ENCODE results near the gene POLR3G. TPM values are rescaled to one million over a fixed set of nuclear protein-coding genes. Genes with fewer than 3 reads are reported as not detected.

The POLR3G gene
- total RNA-seq, 3 donors from 2014 or later (not counting 1 experiment from before 2014, with no cell fraction given), result 0.40 to 1.4 (median 0.99) TPM

DNA sequence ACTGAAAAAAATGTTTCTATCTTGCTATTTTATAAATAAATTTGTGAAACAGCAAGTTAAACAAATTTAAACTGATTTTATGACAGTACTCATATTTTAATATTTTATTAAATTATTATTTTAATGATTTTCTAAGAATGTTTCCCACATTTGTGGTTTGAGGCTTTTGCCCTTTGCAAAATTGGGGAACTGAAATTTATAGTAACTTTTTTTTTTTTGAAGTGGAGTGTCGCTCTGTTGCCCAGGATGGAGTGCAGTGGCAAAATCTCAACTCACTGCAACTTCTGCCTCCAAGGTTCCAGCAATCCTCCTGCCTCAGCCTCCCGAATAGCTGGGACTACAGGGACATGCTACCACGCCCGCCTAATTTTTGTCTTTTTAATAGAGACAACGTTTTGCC lies 76.7 kb downstream of the POLR3G start:
- H3K27ac Mint-ChIP-seq, result no peak overlapping the region
- Histone ChIP-seq H3K4me3 (ENCODE audit: low read length) (no peak overlapping the region), H3K9me3 (ENCODE audit: control insufficient read depth, insufficient read depth, low read length) (no peaks in the 10 kb centered on the region), H3K27me3 (ENCODE audit: control insufficient read depth, insufficient read depth, low read length) (no peaks in the 10 kb centered on the region), H3K4me1 (ENCODE audit: control insufficient read depth, insufficient read depth, low read length) (no peaks in the 10 kb centered on the region), H3K27ac (ENCODE audit: low read length) (no peak overlapping the region), H3K36me3 (ENCODE audit: control insufficient read depth, insufficient read depth, low read length) (no peaks in the 10 kb centered on the region)
- H3K9me3 Mint-ChIP-seq, result no peaks in the 10 kb centered on the region
- ATAC-seq (no peak), DNase-seq (no peak)
- no peak overlapping the region for H3K4me3 Mint-ChIP-seq
- 66% methylated on average over 5 of the region's 5 CpGs for WGBS (ENCODE audit: insufficient coverage)
- TF ChIP-seq, protein P1, sequence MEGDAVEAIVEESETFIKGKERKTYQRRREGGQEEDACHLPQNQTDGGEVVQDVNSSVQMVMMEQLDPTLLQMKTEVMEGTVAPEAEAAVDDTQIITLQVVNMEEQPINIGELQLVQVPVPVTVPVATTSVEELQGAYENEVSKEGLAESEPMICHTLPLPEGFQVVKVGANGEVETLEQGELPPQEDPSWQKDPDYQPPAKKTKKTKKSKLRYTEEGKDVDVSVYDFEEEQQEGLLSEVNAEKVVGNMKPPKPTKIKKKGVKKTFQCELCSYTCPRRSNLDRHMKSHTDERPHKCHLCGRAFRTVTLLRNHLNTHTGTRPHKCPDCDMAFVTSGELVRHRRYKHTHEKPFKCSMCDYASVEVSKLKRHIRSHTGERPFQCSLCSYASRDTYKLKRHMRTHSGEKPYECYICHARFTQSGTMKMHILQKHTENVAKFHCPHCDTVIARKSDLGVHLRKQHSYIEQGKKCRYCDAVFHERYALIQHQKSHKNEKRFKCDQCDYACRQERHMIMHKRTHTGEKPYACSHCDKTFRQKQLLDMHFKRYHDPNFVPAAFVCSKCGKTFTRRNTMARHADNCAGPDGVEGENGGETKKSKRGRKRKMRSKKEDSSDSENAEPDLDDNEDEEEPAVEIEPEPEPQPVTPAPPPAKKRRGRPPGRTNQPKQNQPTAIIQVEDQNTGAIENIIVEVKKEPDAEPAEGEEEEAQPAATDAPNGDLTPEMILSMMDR (IDR thresholded peaks at IDR 0.05), result no peak
- H3K27me3 Mint-ChIP-seq (ENCODE audit: low read depth in 2 of 2), result peaks cover 20 to 38% of the 10 kb centered on the region in 2 donors
- H3K4me1 Mint-ChIP-seq, result no peaks in the 10 kb centered on the region
- H3K36me3 Mint-ChIP-seq, result no peaks in the 10 kb centered on the region
- intact Hi-C loops (cut with micrococcal nuclease), result no loop called here

DNA sequence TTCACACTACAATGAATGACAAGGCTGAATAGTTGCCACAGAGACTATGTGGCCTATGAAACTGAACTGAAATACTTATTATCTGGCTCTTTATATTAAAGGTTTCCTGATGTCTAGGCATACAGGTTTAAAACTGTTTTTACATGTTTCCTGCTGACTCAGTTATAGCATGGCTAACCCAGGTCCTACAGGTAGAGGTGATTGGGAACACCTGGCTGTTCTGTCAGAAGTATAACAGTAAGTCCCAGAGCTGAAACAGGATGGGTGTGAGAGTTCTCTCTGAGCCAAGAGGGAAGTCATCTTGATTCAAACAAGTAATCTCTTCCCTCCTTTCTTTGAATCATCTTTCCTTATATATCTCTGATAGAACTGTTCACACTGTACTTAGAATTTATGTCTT lies 79.0 kb downstream of the POLR3G start:
- H3K36me3 Mint-ChIP-seq, result no peaks in the 10 kb centered on the region
- Histone ChIP-seq H3K27ac (ENCODE audit: low read length) (no peak overlapping the region), H3K4me1 (ENCODE audit: control insufficient read depth, insufficient read depth, low read length) (peaks cover 5% of the 10 kb centered on the region), H3K4me3 (ENCODE audit: low read length) (no peak overlapping the region), H3K36me3 (ENCODE audit: control insufficient read depth, insufficient read depth, low read length) (no peaks in the 10 kb centered on the region), H3K27me3 (ENCODE audit: control insufficient read depth, insufficient read depth, low read length) (peaks cover 12% of the 10 kb centered on the region), H3K9me3 (ENCODE audit: control insufficient read depth, insufficient read depth, low read length) (no peaks in the 10 kb centered on the region)
- ATAC-seq (no peak), DNase-seq (no peak)
- H3K4me3 Mint-ChIP-seq, result no peak overlapping the region
- intact Hi-C loops (cut with micrococcal nuclease), result no loop called here
- H3K27ac Mint-ChIP-seq, result no peak overlapping the region
- no peaks in the 10 kb centered on the region for H3K9me3 Mint-ChIP-seq
- H3K27me3 Mint-ChIP-seq (ENCODE audit: low read depth in 2 of 2), result peaks cover 36 to 55% of the 10 kb centered on the region in 2 donors
- TF ChIP-seq, protein P1 (IDR thresholded peaks at IDR 0.05), result no peak
- peaks cover 0 to 8% of the 10 kb centered on the region in 2 donors for H3K4me1 Mint-ChIP-seq

DNA sequence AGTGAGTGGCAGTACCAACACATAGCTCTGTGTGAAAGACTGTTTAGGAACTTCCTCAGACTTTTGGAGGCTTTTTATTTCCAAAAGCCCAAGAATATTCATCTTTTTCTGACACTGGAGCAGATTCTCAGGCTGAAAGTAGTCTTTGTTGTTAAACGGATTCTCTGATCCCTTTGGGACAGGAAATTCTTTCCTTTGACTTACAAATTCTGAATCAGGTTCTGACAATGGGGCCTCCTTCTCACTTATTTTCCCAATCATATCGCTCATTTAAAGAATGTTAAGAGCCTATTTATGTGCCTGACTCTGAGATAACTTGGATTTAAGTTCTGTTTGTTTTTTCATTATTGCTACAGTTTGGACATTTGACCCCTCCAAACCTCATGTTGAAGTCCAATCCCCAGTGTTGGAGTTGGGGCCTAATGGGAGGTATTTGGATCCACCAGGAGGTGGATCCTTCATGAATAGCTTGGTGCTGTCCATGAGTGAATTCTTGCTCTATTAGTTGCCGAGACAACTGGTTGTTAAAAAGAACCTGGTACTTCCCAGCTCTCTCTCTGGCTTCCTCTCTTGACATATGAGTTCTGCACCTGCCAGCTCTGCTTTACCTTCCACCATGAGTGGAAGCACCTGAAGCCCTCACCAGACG lies 79.8 kb downstream of the POLR3G start:
- peaks cover 5% of the 10 kb centered on the region for H3K4me1 ChIP-seq (ENCODE audit: control insufficient read depth, insufficient read depth, low read length)
- Mint-ChIP-seq H3K4me1 (peaks cover 0 to 13% of the 10 kb centered on the region in 2 donors), H3K27ac (no peak overlapping the region), H3K9me3 (no peaks in the 10 kb centered on the region), H3K36me3 (no peaks in the 10 kb centered on the region), H3K4me3 (no peak overlapping the region), H3K27me3 (ENCODE audit: low read depth in 2 of 2) (peaks cover 39 to 61% of the 10 kb centered on the region in 2 donors)
- 75% methylated on average over 4 of the region's 4 CpGs for WGBS (ENCODE audit: insufficient coverage)
- H3K27ac ChIP-seq (ENCODE audit: low read length), result no peak overlapping the region
- TF ChIP-seq, protein P1 (IDR thresholded peaks at IDR 0.05), result no peak
- no peaks in the 10 kb centered on the region for H3K36me3 ChIP-seq (ENCODE audit: control insufficient read depth, insufficient read depth, low read length)
- DNase-seq (no peak), ATAC-seq (no peak)
- no peaks in the 10 kb centered on the region for H3K9me3 ChIP-seq (ENCODE audit: control insufficient read depth, insufficient read depth, low read length)
- intact Hi-C loops (cut with micrococcal nuclease), result no loop called here
- H3K27me3 ChIP-seq (ENCODE audit: control insufficient read depth, insufficient read depth, low read length), result peaks cover 16% of the 10 kb centered on the region
- no peak overlapping the region for H3K4me3 ChIP-seq (ENCODE audit: low read length)

GRCh38 chr5:90555666-90556065 lies 81.0 kb downstream of the POLR3G start:
- peaks cover 39 to 71% of the 10 kb centered on the region in 2 donors for H3K27me3 Mint-ChIP-seq (ENCODE audit: low read depth in 2 of 2)
- intact Hi-C loops (cut with micrococcal nuclease), result no loop called here
- no peaks in the 10 kb centered on the region for H3K36me3 Mint-ChIP-seq
- Histone ChIP-seq H3K36me3 (ENCODE audit: control insufficient read depth, insufficient read depth, low read length) (no peaks in the 10 kb centered on the region), H3K27ac (ENCODE audit: low read length) (no peak overlapping the region), H3K9me3 (ENCODE audit: control insufficient read depth, insufficient read depth, low read length) (no peaks in the 10 kb centered on the region), H3K27me3 (ENCODE audit: control insufficient read depth, insufficient read depth, low read length) (peaks cover 21% of the 10 kb centered on the region), H3K4me3 (ENCODE audit: low read length) (no peak overlapping the region), H3K4me1 (ENCODE audit: control insufficient read depth, insufficient read depth, low read length) (peaks cover 5% of the 10 kb centered on the region)
- TF ChIP-seq, protein P1 (IDR thresholded peaks at IDR 0.05), result no peak
- peaks cover 0 to 13% of the 10 kb centered on the region in 2 donors for H3K4me1 Mint-ChIP-seq
- H3K27ac Mint-ChIP-seq, result no peak overlapping the region
- H3K4me3 Mint-ChIP-seq, result no peak overlapping the region
- DNase-seq (no peak), ATAC-seq (no peak)
- H3K9me3 Mint-ChIP-seq, result no peaks in the 10 kb centered on the region
